Activated CD4-positive, alpha-beta T cell treated with anti-CD3 and anti-CD28 coated beads, Interleukin-2, amount 50 U/mL, for 16 hours (primary cell): ENCODE measurements around the gene TBCK.

Source experiments
- DNase-seq: peaks from one replicate; pipeline ENCODE4 v3.0.0-alpha.2; 2020

The TBCK gene

GRCh38 chr4:106036334-106036733 lies 279.7 kb downstream of the TBCK start:
- no peak for DNase-seq

DNA sequence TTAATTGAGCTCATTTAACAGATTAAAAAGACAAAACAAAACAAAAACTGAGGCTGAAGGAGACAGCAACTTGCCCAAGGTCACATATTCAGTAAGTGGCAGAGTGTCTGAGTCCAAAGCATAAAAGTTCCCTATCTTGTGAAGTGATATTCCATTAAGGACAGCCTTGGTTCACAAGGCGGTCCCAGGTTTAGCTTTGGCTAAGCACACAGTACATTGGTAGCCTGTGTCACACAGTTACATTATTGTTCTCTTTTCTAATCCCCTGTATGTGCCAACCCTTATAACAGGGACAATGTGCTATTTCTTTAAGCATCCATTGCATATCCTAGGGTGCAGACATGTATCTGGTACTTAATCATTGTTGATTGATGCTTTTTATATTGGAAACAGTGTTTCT lies 280.8 kb downstream of the TBCK start:
- DNase-seq: no peak

GRCh38 chr4:106034751-106035150 lies 281.3 kb downstream of the TBCK start:
- DNase-seq: no peak

- no peak for DNase-seq
These were observed 281.8 kb downstream of the TBCK start for GRCh38 chr4:106034220-106034619.

GRCh38 chr4:106033469-106033868 lies 282.5 kb downstream of the TBCK start:
- no peak for DNase-seq

DNA sequence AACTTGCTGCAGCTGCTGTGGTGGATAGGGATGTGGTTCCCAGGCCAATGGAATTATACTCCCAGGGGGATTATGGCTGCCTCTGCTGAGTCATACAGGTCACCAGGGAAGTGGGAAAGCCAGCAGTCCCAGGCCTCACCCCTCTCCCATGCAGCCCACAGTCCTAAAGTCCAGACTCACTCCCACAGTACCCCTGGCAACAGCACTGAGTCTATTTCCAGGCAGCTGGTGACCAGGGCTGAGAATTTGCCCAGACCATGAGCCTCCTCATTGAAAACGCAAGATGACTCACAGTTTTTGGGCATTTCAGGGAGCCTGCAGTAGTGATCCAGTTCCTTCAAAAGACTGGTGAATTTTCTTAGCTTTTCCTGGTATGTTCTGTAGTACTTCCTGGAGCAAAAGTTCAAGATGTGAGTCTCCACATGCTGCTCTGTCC lies 283.1 kb downstream of the TBCK start:
- no peak for DNase-seq

DNA sequence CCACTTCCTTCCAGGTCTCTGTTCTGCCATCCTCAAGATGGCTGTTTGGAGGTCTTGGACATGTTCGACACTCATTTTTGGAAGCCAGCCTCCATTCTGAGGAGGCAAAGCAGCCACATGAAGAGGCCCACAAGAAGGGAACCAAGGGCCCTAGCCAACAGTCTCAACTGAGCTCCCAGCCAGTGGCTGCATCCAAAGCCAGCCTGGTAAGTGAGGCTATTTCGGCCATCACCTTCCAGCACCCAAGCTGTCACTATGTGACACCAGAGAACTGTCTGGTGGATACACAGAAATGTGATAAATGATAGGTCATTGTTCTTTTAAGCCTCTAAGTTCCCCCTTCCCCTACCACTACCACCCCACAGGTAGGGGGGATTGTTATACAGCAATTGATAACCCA lies 293.6 kb downstream of the TBCK start:
- DNase-seq: no peak

DNA sequence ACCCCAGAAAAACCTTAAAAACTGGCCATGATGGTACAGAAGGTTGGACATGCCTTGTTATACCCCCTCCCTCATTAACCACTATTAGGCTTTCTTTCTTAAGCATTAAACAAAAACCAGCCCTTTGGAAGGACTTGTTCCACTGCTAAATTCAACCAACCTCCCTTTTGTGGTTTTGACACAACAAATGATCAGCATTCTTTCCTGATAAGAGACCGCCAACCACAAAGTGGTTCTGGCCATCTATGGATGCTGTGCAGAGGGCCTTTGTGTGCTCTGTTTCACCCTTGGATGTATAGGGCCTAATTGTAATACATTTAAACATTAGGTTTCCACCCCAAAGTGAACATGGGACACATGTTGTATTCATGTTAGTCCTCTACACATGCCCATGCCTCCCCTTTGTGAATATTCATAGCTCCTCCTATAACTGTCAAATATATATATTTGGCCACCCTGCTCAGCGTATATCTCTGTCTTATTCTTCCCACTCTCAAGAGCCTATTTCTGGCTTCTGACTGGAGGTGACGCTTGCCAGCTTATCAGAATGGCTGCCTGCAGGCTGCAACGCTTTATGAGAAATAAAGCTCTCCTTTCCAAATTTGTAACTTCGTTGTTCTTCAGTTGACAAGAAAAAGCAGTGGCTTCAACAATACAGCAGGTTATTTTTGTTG lies 294.1 kb downstream of the TBCK start:
- DNase-seq: no peak

DNA sequence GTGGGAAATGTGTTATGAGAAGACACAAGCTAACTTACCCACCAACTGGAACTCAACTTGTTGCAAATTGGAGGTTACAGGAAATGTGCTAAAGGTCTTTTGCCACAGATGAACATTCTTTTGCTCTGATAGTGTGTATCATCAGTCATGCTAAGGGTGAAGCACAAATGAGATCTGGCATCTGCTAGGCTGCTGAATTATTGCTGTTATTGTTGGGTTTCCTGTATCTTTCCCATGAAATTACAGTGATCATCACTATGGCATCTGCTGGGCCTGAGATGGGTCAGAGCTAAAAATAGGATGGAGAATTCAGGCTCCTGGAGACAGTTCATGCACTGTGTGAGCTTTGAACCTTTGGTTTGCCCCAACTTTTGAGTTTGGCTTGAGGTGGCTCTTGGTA lies 296.2 kb downstream of the TBCK start:
- no peak for DNase-seq

DNA sequence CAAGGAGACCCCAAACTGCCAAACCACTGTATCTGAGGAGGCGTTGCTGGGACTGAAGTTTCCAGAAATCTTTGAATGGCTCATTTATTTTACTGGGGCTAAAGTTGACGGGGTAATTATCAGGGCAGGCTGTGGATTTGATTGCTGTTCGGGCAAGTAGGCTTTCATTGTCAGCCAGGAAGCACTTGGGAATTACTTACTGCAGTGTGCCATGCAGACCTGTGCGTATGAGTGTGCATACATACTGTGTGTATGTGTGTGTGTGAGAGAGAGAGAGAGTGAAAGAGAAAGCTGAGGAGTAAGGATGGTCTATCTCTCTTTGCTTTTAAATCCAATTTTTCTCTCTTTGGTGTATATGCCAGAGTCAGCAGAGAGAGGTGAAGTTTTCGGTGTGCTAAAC lies 298.0 kb downstream of the TBCK start:
- DNase-seq: no peak

DNA sequence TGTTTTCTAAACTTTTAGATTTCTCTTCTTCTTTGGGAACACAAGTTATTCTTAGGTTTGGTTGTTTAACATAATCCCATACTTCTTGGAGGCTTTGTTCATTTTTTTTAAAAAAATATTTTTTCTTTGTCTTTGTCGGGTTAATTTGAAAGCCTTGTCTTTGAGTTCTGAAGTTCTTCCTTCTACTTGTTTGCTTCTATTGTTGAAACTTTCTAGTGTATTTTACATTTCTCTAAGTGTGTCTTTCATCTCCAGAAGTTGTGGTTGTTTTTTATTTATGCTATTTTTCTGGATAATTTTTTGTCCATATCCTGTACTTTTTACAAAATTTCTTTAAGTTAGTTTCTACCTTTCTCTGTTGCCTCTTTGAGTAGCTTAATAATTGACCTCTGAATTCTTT lies 304.6 kb downstream of the TBCK start:
- DNase-seq: no peak

GRCh38 chr4:106010761-106011160 lies 305.2 kb downstream of the TBCK start:
- DNase-seq: no peak

DNA sequence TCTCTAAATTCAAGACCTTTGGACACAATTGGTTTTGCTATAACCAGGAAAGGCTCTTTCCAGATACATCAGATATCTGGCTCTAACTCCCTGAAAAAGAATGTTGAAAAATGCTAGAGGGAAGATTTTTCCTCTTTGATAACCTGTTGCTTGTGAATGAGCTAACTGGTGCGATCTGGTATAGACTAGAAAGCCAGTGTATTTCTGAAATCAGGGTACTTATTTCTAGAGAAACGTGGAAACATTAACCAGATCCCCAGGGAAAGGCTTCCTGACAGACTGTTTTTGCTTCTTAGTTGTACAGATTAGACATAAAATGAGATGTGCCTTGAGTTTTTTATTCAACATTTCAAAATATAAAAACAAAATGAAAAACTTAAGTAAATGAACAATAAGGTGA lies 313.0 kb downstream of the TBCK start:
- DNase-seq: no peak

GRCh38 chr4:105998171-105999063 lies 317.6 kb downstream of the TBCK start:
- DNase-seq: no peak

GRCh38 chr4:105996845-105997244 lies 319.2 kb downstream of the TBCK start:
- no peak for DNase-seq

DNA sequence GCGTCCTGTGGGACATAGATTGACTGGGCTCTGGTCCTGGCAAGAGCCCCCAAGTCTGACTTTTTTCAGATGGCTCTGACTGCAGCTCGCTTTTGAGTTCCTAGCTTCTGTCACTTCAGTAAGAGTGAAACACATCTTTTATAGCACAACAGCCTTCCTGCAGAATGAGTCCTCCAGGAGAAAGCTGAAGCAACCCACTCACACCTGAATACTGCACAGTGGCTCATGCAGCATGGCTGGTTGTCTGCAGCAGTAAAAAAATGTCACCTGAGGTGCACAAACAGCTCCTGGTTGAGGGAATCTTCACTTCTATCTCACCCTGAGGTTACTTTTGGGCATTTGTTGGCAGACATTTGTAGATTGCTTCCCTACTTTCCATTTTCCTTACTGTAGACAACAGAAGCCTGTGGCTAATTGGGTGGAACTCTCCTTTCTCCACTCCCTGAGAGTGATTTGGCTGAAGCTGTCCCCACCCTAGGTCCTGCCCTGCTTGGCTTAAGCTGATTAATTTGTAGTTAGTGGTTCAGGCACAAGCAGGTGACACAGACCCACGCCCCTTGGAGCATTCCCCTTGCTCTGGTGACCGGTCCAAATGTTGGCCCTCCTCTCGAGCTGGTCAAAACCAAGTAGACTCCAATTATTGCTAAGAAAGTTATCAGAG lies 321.0 kb downstream of the TBCK start:
- DNase-seq: no peak

DNA sequence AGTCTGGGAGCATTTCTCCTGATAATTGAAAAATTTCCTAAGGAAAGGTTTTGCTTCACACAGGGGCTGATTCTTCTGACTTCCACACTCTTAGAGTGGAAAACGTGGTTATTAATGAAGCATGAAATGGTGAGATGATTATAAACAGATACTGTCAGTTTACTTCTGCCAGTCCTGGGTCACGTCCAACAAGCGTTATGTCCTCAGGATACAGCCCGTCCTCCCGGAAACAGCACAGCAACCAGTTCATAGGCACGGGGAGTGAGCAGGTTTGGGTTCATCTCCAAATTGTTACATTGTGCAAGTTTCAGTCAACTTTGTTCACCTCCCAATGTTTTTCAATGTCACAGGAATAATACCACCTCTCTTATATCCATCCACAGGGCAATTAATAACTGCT lies 321.9 kb downstream of the TBCK start:
- DNase-seq: no peak

- DNase-seq: no peak
These were observed 323.2 kb downstream of the TBCK start for GRCh38 chr4:105992641-105993305.

DNA sequence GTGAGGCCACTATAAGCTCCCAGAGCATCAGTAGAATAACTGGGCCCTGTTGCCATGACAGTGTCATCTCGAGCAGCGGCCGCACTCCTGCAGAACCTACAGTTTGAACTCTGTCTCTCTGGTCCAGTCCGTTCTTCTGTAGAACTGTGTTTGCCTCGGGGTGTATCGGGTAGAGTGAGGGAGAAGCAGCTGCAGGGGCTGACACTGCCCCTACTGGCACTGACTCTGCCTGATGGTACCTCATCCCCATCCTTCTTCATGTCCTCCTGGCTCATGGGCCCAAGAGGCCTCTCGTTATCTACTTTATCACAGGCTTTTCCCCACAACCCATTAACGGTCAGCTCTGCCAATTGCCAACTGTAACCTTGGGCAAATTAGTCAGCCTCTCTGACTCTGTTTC lies 324.3 kb downstream of the TBCK start:
- DNase-seq: no peak
